RWPE2 (cell line): ENCODE measurements around the gene MYOZ1.
"Not testable (repeated sequence)": the region's sequence is repeated elsewhere in the genome, so short reads cannot be mapped to it uniquely, and the experiment has no call there.

Source experiments
- ATAC-seq: fragments of 200-7000 bp; cut with Tn5 transposase; 3 replicates; pipeline ENCODE4 v1.9.1; 2021; ENCODE audit warnings: low read depth
- DNase-seq: peaks from one replicate; pipeline ENCODE4 v3.0.0-alpha.2; 2020; ENCODE audit warnings: low spot score
- H3K27ac ChIP-seq: fragments of 450-650 bp; 2 replicates; pipeline ENCODE4 v1.5.1; 2017; ENCODE audit warnings: mild to moderate bottlenecking; ENCODE audit not compliant: poor library complexity, severe bottlenecking
- H3K27me3 ChIP-seq: fragments of 250-450 bp; sonication (Bioruptor Pico); 2 replicates; pipeline ENCODE4 v1.5.1; 2021; ENCODE audit warnings: mild to moderate bottlenecking, moderate library complexity; ENCODE audit not compliant: insufficient read depth, poor library complexity, severe bottlenecking
- H3K36me3 ChIP-seq: fragments of 250-450 bp; sonication (Bioruptor Pico); 2 replicates; pipeline ENCODE4 v1.5.1; 2020; ENCODE audit warnings: low read depth, mild to moderate bottlenecking, moderate library complexity
- H3K4me1 ChIP-seq: fragments of 250-450 bp; sonication (Bioruptor Pico); 2 replicates; pipeline ENCODE4 v1.5.1; 2021; ENCODE audit warnings: mild to moderate bottlenecking, moderate library complexity; ENCODE audit not compliant: insufficient read depth, poor library complexity, severe bottlenecking
- H3K4me3 ChIP-seq: fragments of 250-450 bp; sonication (Bioruptor Pico); 2 replicates; pipeline ENCODE4 v1.5.1; 2021; ENCODE audit warnings: mild to moderate bottlenecking, moderate library complexity; ENCODE audit not compliant: severe bottlenecking
- H3K9me3 ChIP-seq: fragments of 250-450 bp; sonication (Bioruptor Pico); 2 replicates; pipeline ENCODE4 v1.5.1; 2021; ENCODE audit warnings: mild to moderate bottlenecking, moderate library complexity; ENCODE audit not compliant: severe bottlenecking
- CTCF ChIP-seq: fragments of 450-650 bp; IDR thresholded peaks from one replicate; pipeline ENCODE4 v1.5.1; 2017; ENCODE audit warnings: mild to moderate bottlenecking, moderate library complexity; ENCODE audit not compliant: poor library complexity, severe bottlenecking

The MYOZ1 gene

GRCh38 chr10:73623056-73623455 lies 18.2 kb downstream of the MYOZ1 start:
- Histone ChIP-seq H3K4me3 (no peak overlapping the region), H3K4me1 (peaks cover 14% of the 10 kb centered on the region), H3K36me3 (no peaks in the 10 kb centered on the region; the same call in 1 of the 2 replicates), H3K27ac (no peak overlapping the region), H3K27me3 (no peaks in the 10 kb centered on the region), H3K9me3 (no peaks in the 10 kb centered on the region)
- TF ChIP-seq CTCF: no peak
- ATAC-seq (no peak), DNase-seq (no peak)

GRCh38 chr10:73620974-73621373 lies 20.3 kb downstream of the MYOZ1 start:
- H3K27ac ChIP-seq, H3K4me1 ChIP-seq, H3K27me3 ChIP-seq, H3K4me3 ChIP-seq, H3K36me3 ChIP-seq, ATAC-seq, H3K9me3 ChIP-seq, DNase-seq: not testable (repeated sequence)

- ATAC-seq, H3K27ac ChIP-seq, H3K27me3 ChIP-seq, H3K36me3 ChIP-seq, DNase-seq, H3K4me3 ChIP-seq, H3K4me1 ChIP-seq, H3K9me3 ChIP-seq: not testable (repeated sequence)
These were observed 24.1 kb downstream of the MYOZ1 start for GRCh38 chr10:73617143-73617542.

- TF ChIP-seq CTCF: no peak
- no peaks in the 10 kb centered on the region for H3K9me3 ChIP-seq
- H3K4me1 ChIP-seq: no peaks in the 10 kb centered on the region
- no peak for DNase-seq
- no peak for ATAC-seq
- H3K36me3 ChIP-seq: no peaks in the 10 kb centered on the region
- H3K27ac ChIP-seq: no peak overlapping the region
- no peaks in the 10 kb centered on the region for H3K27me3 ChIP-seq
- no peak overlapping the region for H3K4me3 ChIP-seq
These were observed 26.6 kb downstream of the MYOZ1 start for GRCh38 chr10:73614720-73615119.

GRCh38 chr10:73609116-73609515 lies 32.2 kb downstream of the MYOZ1 start:
- DNase-seq: no peak
- no peak overlapping the region for H3K27ac ChIP-seq
- no peak overlapping the region for H3K4me3 ChIP-seq
- no peak for TF ChIP-seq CTCF
- H3K9me3 ChIP-seq: no peaks in the 10 kb centered on the region
- H3K4me1 ChIP-seq: no peaks in the 10 kb centered on the region
- no peaks in the 10 kb centered on the region for H3K27me3 ChIP-seq
- no peaks in the 10 kb centered on the region for H3K36me3 ChIP-seq
- ATAC-seq: no peak

GRCh38 chr10:73601486-73601921 lies 39.8 kb downstream of the MYOZ1 start:
- ATAC-seq (peak; percentile 99), DNase-seq (peak; percentile 66)
- H3K4me1 ChIP-seq: peaks cover 21% of the 10 kb centered on the region
- H3K36me3 ChIP-seq: no peaks in the 10 kb centered on the region
- TF ChIP-seq CTCF: no peak
- H3K4me3 ChIP-seq: no peak overlapping the region
- peak overlapping the region; percentile 55 for H3K27ac ChIP-seq
- H3K27me3 ChIP-seq: no peaks in the 10 kb centered on the region
- no peaks in the 10 kb centered on the region for H3K9me3 ChIP-seq
